Ammon's horn (tissue), 1 donor: ENCODE data around the gene EBF4.
"Not testable (repeated sequence)": the region's sequence is repeated elsewhere in the genome, so short reads cannot be mapped to it uniquely, and the experiment has no call there.

ENCODE experiments used
- DNase-seq: peaks from one replicate; pipeline ENCODE4 v3.0.0-alpha.2; 2016; ENCODE audit warnings: low spot score

EBF4 gene

GRCh38 chr20:2757969-2758368 lies 65.4 kb downstream of the EBF4 start:
- DNase-seq: no peak

- DNase-seq: no peak
These were observed 66.6 kb downstream of the EBF4 start for GRCh38 chr20:2759143-2759542.

GRCh38 chr20:2759603-2760296 lies 67.2 kb downstream of the EBF4 start:
- DNase-seq: no peak

GRCh38 chr20:2760297-2760951 lies 67.8 kb downstream of the EBF4 start:
- no peak for DNase-seq

GRCh38 chr20:2760952-2761305 lies 68.3 kb downstream of the EBF4 start:
- no peak for DNase-seq

GRCh38 chr20:2761885-2762284 lies 69.3 kb downstream of the EBF4 start:
- DNase-seq: no peak

GRCh38 chr20:2762578-2763131 lies 70.1 kb downstream of the EBF4 start:
- DNase-seq: no peak

GRCh38 chr20:2763186-2763585 lies 70.6 kb downstream of the EBF4 start:
- DNase-seq: no peak

- no peak for DNase-seq
These were observed 75.4 kb downstream of the EBF4 start for GRCh38 chr20:2767768-2768631.

GRCh38 chr20:2768632-2769015 lies 76.0 kb downstream of the EBF4 start:
- no peak for DNase-seq

GRCh38 chr20:2770091-2770490 lies 77.5 kb downstream of the EBF4 start:
- not testable (repeated sequence) for DNase-seq

GRCh38 chr20:2771631-2772080 lies 79.1 kb downstream of the EBF4 start:
- DNase-seq: no peak

GRCh38 chr20:2773812-2774211 lies 81.2 kb downstream of the EBF4 start:
- DNase-seq: no peak

GRCh38 chr20:2775139-2775538 lies 82.6 kb downstream of the EBF4 start:
- no peak for DNase-seq

- DNase-seq: no peak
These were observed 86.2 kb downstream of the EBF4 start for GRCh38 chr20:2778602-2779321.

- DNase-seq: no peak
These were observed 88.4 kb downstream of the EBF4 start for GRCh38 chr20:2780948-2781347.

GRCh38 chr20:2783908-2784566 lies 91.5 kb downstream of the EBF4 start:
- no peak for DNase-seq

GRCh38 chr20:2793471-2793870 lies 100.9 kb downstream of the EBF4 start:
- no peak for DNase-seq

GRCh38 chr20:2794202-2794748 lies 101.7 kb downstream of the EBF4 start:
- DNase-seq: no peak

- no peak for DNase-seq
These were observed 102.4 kb downstream of the EBF4 start for GRCh38 chr20:2794866-2795447.

GRCh38 chr20:2795451-2795850 lies 102.9 kb downstream of the EBF4 start:
- no peak for DNase-seq
